ENCODE results near the gene MARCHF9. TPM values are rescaled to one million over a fixed set of nuclear protein-coding genes. Genes with fewer than 3 reads are reported as not detected.
A peak's percentile ranks its signal among the peaks of the same experiment; 100 is the strongest.

MARCHF9 gene
- total and polyA plus RNA-seq, 2 donors (not counting 1 experiment from before 2014, with no cell fraction given): 81.4 to 128 TPM

- H3K27me3 ChIP-seq (replicated peaks in 1 of 4; ENCODE audit: control extremely low read depth in 1 of 4, control insufficient read depth in 3 of 4, insufficient read depth in 4 of 4, low read length in 3 of 4): no peaks in the 10 kb centered on the region
- H3K4me3 ChIP-seq (ENCODE audit: control extremely low read depth in 1 of 5, extremely low read depth in 1 of 5, insufficient read depth in 1 of 5, low read depth in 2 of 5, low read length in 4 of 5): peak within 1 kb of the TSS; percentile 51 to 84 (median 78)
- H3K9me3 ChIP-seq (ENCODE audit: control extremely low read depth in 1 of 3, control insufficient read depth in 2 of 3, insufficient read depth in 1 of 3, low read length in 2 of 3): no peaks in the 10 kb centered on the region
- intact Hi-C loops (cut with micrococcal nuclease): loop anchor here (1.0 to 10.0 kb wide), 10 partner anchors 8 to 1635 kb away; partner anchors contain the start of genes DCTN2, DDIT3, EEF1AKMT3 and GLI1
- TF ChIP-seq EZH2 (IDR thresholded peaks at IDR 0.05; ENCODE audit: borderline replicate concordance, insufficient read depth, low read depth, low read length, poor library complexity, severe bottlenecking) (no peak), CTCF (IDR thresholded peaks at IDR 0.05) (no peak)
- peaks cover 2 to 37% of the 10 kb centered on the region in 2 experiments for H3K36me3 ChIP-seq (replicated peaks in 1 of 2; ENCODE audit: control extremely low read depth in 1 of 2, control insufficient read depth in 1 of 2, extremely low read depth in 1 of 2, insufficient read depth in 2 of 2, low read length in 1 of 2)
- ChIA-PET POLR2A (no interaction called here), CTCF (interaction anchor here (0.7 to 1.2 kb wide), 4 partner anchors 10 to 995 kb away, joined by 3 to 9 read pairs (median 6); no protein-coding TSS in a partner anchor)
- peak within 1 kb of the TSS; percentile 75 for H3K9ac ChIP-seq (ENCODE audit: low read length)
- H4K20me1 ChIP-seq (ENCODE audit: control insufficient read depth, insufficient read depth, low read length, poor library complexity, severe bottlenecking): peaks cover 10% of the 10 kb centered on the region
- H3K79me2 ChIP-seq (ENCODE audit: control insufficient read depth, insufficient read depth, low read length): peaks cover 22% of the 10 kb centered on the region
- H3K27ac Mint-ChIP-seq: peak within 1 kb of the TSS; percentile 95
- no peaks in the 10 kb centered on the region for H3K9me3 Mint-ChIP-seq (ENCODE audit: insufficient read depth)
- peak within 1 kb of the TSS; percentile 85 for H3K4me2 ChIP-seq (replicated peaks; ENCODE audit: low read depth, low read length, poor library complexity, severe bottlenecking)
- H3K4me1 ChIP-seq (ENCODE audit: control insufficient read depth in 2 of 2, insufficient read depth in 2 of 2, low read length in 2 of 2): peaks cover 39 to 50% of the 10 kb centered on the region in 2 donors
- H2AFZ ChIP-seq (ENCODE audit: insufficient read depth, low read depth, low read length, poor library complexity, severe bottlenecking): peak within 1 kb of the TSS; percentile 90
- ATAC-seq (ENCODE audit: low read depth) (peak; percentile 78), DNase-seq (peak; percentile 100)
- peaks cover 55% of the 10 kb centered on the region for H3K4me1 Mint-ChIP-seq
- H3K27me3 Mint-ChIP-seq: no peaks in the 10 kb centered on the region
- H3K4me3 Mint-ChIP-seq: peak within 1 kb of the TSS; percentile 91
- under 1% methylated on average over 47 of the region's 58 CpGs for WGBS (ENCODE audit: insufficient coverage)
- peak within 1 kb of the TSS; percentile 74 to 98 for H3K27ac ChIP-seq (ENCODE audit: low read length in 2 of 2)
Observed at GRCh38 chr12:57751788-57752667, 2.9 kb upstream of the MARCHF9 start, which contains the start of gene CDK4. CDK4 (minus strand) TSS chr12:57752310; CDS start chr12:57751717, 593 bp downstream.
